Right lobe of liver (tissue), 4 donors: ENCODE results near the gene PRR19.
"Not testable (repeated sequence)": the region's sequence is repeated elsewhere in the genome, so short reads cannot be mapped to it uniquely, and the experiment has no call there.

Source experiments
- CTCF ChIP-seq, 4 donors: fragments of 200-600 bp in 3 of 4; fragments of 450-650 bp in 1 of 4; IDR thresholded peaks; one replicate each; pipeline versions ENCODE4 v1.5.1 to v1.8.0; 2016 to 2022; ENCODE audit warnings: antibody characterized with exemption in 4 of 4, mild to moderate bottlenecking in 2 of 4
- POLR2A ChIP-seq: fragments of 450-650 bp; IDR thresholded peaks from one replicate; pipeline ENCODE4 v1.6.1; 2017; ENCODE audit warnings: antibody characterized with exemption, mild to moderate bottlenecking
- donor health status: DM: no; HTN: no; CAD: no.
- donor health status: DM: no; HTN: no; CAD: no.
- donor health status: DM: no; HTN: yes; CAD: no.

- TF ChIP-seq CTCF (IDR thresholded peaks at IDR 0.05); POLR2A: not testable (repeated sequence)
These were observed 38.0 kb downstream of the PRR19 start for GRCh38 chr19:42339922-42340321.
